HepG2 (cell line): ENCODE data around the gene HIGD1C. TPM values are rescaled to one million over a fixed set of nuclear protein-coding genes. Genes with fewer than 3 reads are reported as not detected.

Experiments
- FOXA1 ChIP-seq, 2 experiments: fragments of 450-650 bp in 1 of 2; sonication (generic) in 1 of 2; formaldehyde crosslinking in 1 of 2; IDR thresholded peaks; 2 replicates each; pipeline versions ENCODE4 v1.4.0 to v1.6.1; 2016 to 2020; ENCODE audit warnings: missing genetic modification reagents in 1 of 2
- HOXA3 ChIP-seq: sonication (generic); formaldehyde crosslinking; IDR thresholded peaks from 2 replicates; pipeline ENCODE4 v1.5.0; 2020; ENCODE audit warnings: missing genetic modification reagents
- JARID2 ChIP-seq: sonication (generic); formaldehyde crosslinking; IDR thresholded peaks from 2 replicates; pipeline ENCODE4 v1.8.1; 2023; ENCODE audit warnings: missing genetic modification reagents, inconsistent platforms; ENCODE audit not compliant: insufficient replicate concordance
- JUN ChIP-seq: sonication (generic); formaldehyde crosslinking; IDR thresholded peaks from 2 replicates; pipeline ENCODE4 v1.4.0; 2020; ENCODE audit warnings: mild to moderate bottlenecking, missing genetic modification reagents
- NBN ChIP-seq: fragments of 450-650 bp; conservative IDR thresholded peaks from 2 replicates; pipeline ENCODE4 v1.6.1; 2017
- PHF8 ChIP-seq: sonication (generic); formaldehyde crosslinking; IDR thresholded peaks from 2 replicates; pipeline ENCODE4 v1.5.0; 2020; ENCODE audit warnings: missing genetic modification reagents
- RBAK ChIP-seq: sonication (generic); formaldehyde crosslinking; IDR thresholded peaks from 2 replicates; pipeline ENCODE4 v1.5.1; 2020; ENCODE audit warnings: mild to moderate bottlenecking, missing genetic modification reagents
- SMAD9 ChIP-seq: sonication (generic); formaldehyde crosslinking; IDR thresholded peaks from 2 replicates; pipeline ENCODE4 v1.5.1; 2020; ENCODE audit warnings: mild to moderate bottlenecking, missing genetic modification reagents
- SMARCE1 ChIP-seq: fragments of 450-650 bp; IDR thresholded peaks from 2 replicates; pipeline ENCODE4 v1.6.1; 2017; ENCODE audit warnings: borderline replicate concordance
- SP4 ChIP-seq: sonication (generic); formaldehyde crosslinking; IDR thresholded peaks from 2 replicates; pipeline ENCODE4 v1.8.1; 2023; ENCODE audit warnings: mild to moderate bottlenecking, missing genetic modification reagents
- TARDBP ChIP-seq: sonication (generic); formaldehyde crosslinking; IDR thresholded peaks from 2 replicates; pipeline ENCODE4 v1.8.0; 2022; ENCODE audit warnings: mild to moderate bottlenecking, missing genetic modification reagents
- TP53 ChIP-seq: sonication (generic); formaldehyde crosslinking; conservative IDR thresholded peaks from 2 replicates; pipeline ENCODE4 v1.4.0; 2020; ENCODE audit warnings: missing genetic modification reagents
- ZFYVE20 ChIP-seq: sonication (generic); formaldehyde crosslinking; IDR thresholded peaks from 2 replicates; pipeline ENCODE4 v1.8.0; 2023; ENCODE audit warnings: low read depth, mild to moderate bottlenecking, moderate library complexity, missing genetic modification reagents, borderline replicate concordance
- ZNF24 ChIP-seq: fragments of 450-650 bp; IDR thresholded peaks from 2 replicates; pipeline ENCODE4 v1.6.1; 2017; ENCODE audit warnings: antibody characterized with exemption, mild to moderate bottlenecking
- ZNF34 ChIP-seq: sonication (generic); formaldehyde crosslinking; IDR thresholded peaks from 2 replicates; pipeline ENCODE4 v1.4.0; 2020; ENCODE audit warnings: mild to moderate bottlenecking, missing genetic modification reagents, borderline replicate concordance
- ZNF619 ChIP-seq: sonication (generic); formaldehyde crosslinking; IDR thresholded peaks from 2 replicates; pipeline ENCODE4 v1.4.0; 2020; ENCODE audit warnings: mild to moderate bottlenecking, missing genetic modification reagents
- ZNF670 ChIP-seq: sonication (generic); formaldehyde crosslinking; IDR thresholded peaks from 2 replicates; pipeline ENCODE4 v1.8.0; 2022; ENCODE audit warnings: mild to moderate bottlenecking, missing genetic modification reagents, borderline replicate concordance
- ZNF709 ChIP-seq: sonication (generic); formaldehyde crosslinking; IDR thresholded peaks from 2 replicates; pipeline ENCODE4 v1.5.0; 2020; ENCODE audit warnings: mild to moderate bottlenecking, missing genetic modification reagents
- polyA plus RNA-seq, 8 experiments: library from polyadenylated mRNA; depleted of rRNA in 3 of 8; stranded (reverse) in 7 of 8; unstranded in 1 of 8; fragments of >200 nt; fragmentation: Illumina TruSeq in 4 of 8; extraction: Trizol in 4 of 8; gene quantifications; 2 replicates each; pipeline versions ENCODE4 v1.2.1 to v1.2.3, GENCODE V29; 2011 to 2016; ENCODE audit warnings: low read depth in 4 of 8, missing spikeins in 1 of 8, mixed read lengths in 1 of 8; ENCODE audit not compliant: insufficient read depth in 1 of 8
- total RNA-seq, 5 experiments: library from RNA; depleted of rRNA; stranded (reverse); fragments of >200 nt; fragmentation: Illumina TruSeq; extraction: Trizol; gene quantifications; 2 replicates each; pipeline ENCODE4 v1.2.3, GENCODE V29; 2016; ENCODE audit warnings: low read depth in 1 of 5
- TF ChIP-seq, protein P1 (sequence below): sonication (generic); formaldehyde crosslinking; IDR thresholded peaks from 2 replicates; pipeline ENCODE4 v1.4.0; 2020; ENCODE audit warnings: missing genetic modification reagents
- TF ChIP-seq, protein P2 (sequence below): sonication (generic); formaldehyde crosslinking; IDR thresholded peaks from 2 replicates; pipeline ENCODE4 v1.9.0; 2021; ENCODE audit warnings: missing genetic modification reagents, mild to moderate bottlenecking, borderline replicate concordance

HIGD1C gene
- total and polyA plus RNA-seq, 2 of the 13 experiments (the other 11 are each of a cell fraction or from before 2014, with no cell fraction given): not detected

DNA sequence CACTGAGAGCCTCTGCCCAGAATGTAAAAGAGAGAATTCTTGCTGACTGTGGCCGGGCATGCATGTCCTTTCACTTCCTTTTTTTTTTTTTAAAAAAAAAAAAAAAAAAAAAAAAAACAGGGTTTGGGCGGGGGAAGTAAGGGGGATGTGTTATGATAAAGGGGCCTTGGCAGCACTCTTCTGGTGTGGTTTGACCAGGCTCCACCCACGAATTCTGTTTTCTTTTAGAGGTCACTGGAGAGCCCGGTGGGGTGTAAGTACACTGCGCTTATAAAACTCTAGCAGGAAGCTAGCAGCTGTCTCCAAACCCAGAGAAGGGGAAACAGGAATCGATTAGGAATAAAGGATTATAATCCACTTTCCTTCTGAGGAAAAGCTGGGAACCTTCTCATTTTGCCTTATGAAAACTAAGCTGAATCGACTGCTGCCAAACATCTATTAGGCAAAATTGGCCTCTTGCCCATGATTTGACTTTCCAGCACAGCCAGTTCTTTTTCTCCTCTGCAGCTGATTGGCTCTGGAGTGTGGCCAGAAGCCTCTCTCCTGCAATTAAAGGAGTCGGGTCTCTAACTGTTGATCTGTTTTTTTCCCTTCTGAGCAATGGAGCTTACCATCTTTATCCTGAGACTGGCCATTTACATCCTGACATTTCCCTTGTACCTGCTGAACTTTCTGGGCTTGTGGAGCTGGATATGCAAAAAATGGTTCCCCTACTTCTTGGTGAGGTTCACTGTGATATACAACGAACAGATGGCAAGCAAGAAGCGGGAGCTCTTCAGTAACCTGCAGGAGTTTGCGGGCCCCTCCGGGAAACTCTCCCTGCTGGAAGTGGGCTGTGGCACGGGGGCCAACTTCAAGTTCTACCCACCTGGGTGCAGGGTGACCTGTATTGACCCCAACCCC, 27.7 kb upstream of the HIGD1C start (continued):
- no peak for TF ChIP-seq JUN (CRISPR knock-in tag)
- TF ChIP-seq ZNF34 (CRISPR knock-in tag): no peak
- TF ChIP-seq FOXA1 (IDR thresholded peaks at IDR 0.05): no peak
- no peak for TF ChIP-seq FOXA1 (CRISPR knock-in tag; IDR thresholded peaks at IDR 0.05)
- no peak for TF ChIP-seq SP4
- no peak for TF ChIP-seq ZNF619
- no peak for TF ChIP-seq ZNF709 (CRISPR knock-in tag)
- TF ChIP-seq PHF8 (CRISPR knock-in tag): no peak; the same call in 1 of the 2 replicates
- no peak for TF ChIP-seq HOXA3 (CRISPR knock-in tag)
- TF ChIP-seq ZFYVE20 (CRISPR knock-in tag): no peak
- TF ChIP-seq JARID2: no peak
- TF ChIP-seq, protein P1, sequence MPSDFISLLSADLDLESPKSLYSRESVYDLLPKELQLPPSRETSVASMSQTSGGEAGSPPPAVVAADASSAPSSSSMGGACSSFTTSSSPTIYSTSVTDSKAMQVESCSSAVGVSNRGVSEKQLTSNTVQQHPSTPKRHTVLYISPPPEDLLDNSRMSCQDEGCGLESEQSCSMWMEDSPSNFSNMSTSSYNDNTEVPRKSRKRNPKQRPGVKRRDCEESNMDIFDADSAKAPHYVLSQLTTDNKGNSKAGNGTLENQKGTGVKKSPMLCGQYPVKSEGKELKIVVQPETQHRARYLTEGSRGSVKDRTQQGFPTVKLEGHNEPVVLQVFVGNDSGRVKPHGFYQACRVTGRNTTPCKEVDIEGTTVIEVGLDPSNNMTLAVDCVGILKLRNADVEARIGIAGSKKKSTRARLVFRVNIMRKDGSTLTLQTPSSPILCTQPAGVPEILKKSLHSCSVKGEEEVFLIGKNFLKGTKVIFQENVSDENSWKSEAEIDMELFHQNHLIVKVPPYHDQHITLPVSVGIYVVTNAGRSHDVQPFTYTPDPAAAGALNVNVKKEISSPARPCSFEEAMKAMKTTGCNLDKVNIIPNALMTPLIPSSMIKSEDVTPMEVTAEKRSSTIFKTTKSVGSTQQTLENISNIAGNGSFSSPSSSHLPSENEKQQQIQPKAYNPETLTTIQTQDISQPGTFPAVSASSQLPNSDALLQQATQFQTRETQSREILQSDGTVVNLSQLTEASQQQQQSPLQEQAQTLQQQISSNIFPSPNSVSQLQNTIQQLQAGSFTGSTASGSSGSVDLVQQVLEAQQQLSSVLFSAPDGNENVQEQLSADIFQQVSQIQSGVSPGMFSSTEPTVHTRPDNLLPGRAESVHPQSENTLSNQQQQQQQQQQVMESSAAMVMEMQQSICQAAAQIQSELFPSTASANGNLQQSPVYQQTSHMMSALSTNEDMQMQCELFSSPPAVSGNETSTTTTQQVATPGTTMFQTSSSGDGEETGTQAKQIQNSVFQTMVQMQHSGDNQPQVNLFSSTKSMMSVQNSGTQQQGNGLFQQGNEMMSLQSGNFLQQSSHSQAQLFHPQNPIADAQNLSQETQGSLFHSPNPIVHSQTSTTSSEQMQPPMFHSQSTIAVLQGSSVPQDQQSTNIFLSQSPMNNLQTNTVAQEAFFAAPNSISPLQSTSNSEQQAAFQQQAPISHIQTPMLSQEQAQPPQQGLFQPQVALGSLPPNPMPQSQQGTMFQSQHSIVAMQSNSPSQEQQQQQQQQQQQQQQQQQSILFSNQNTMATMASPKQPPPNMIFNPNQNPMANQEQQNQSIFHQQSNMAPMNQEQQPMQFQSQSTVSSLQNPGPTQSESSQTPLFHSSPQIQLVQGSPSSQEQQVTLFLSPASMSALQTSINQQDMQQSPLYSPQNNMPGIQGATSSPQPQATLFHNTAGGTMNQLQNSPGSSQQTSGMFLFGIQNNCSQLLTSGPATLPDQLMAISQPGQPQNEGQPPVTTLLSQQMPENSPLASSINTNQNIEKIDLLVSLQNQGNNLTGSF: no peak
- TF ChIP-seq SMAD9 (CRISPR knock-in tag): no peak
- no peak for TF ChIP-seq SMARCE1
- no peak for TF ChIP-seq TARDBP
- TF ChIP-seq, protein P2, sequence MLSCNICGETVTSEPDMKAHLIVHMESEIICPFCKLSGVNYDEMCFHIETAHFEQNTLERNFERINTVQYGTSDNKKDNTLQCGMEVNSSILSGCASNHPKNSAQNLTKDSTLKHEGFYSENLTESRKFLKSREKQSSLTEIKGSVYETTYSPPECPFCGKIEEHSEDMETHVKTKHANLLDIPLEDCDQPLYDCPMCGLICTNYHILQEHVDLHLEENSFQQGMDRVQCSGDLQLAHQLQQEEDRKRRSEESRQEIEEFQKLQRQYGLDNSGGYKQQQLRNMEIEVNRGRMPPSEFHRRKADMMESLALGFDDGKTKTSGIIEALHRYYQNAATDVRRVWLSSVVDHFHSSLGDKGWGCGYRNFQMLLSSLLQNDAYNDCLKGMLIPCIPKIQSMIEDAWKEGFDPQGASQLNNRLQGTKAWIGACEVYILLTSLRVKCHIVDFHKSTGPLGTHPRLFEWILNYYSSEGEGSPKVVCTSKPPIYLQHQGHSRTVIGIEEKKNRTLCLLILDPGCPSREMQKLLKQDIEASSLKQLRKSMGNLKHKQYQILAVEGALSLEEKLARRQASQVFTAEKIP (CRISPR knock-in tag): no peak
- TF ChIP-seq ZNF24: no peak
- no peak for TF ChIP-seq RBAK (CRISPR knock-in tag)
- TF ChIP-seq ZNF670 (CRISPR knock-in tag): no peak
- TF ChIP-seq NBN: no peak
- no peak for TF ChIP-seq TP53 (CRISPR knock-in tag)
